NT2/D1 (cell line): ENCODE measurements around the gene RHBDL3.

Experiments used
- SUZ12 ChIP-seq: IDR thresholded peaks from 2 replicates; pipeline ENCODE4 v1.6.1; 2011; ENCODE audit not compliant: insufficient read length, insufficient read depth; ENCODE audit errors: extremely low read depth
- YY1 ChIP-seq: IDR thresholded peaks from 2 replicates; pipeline ENCODE4 v1.6.1; 2011; ENCODE audit not compliant: insufficient read length, insufficient read depth
- ZNF274 ChIP-seq: IDR thresholded peaks from 2 replicates; pipeline ENCODE4 v1.6.1; 2011; ENCODE audit warnings: mild to moderate bottlenecking, low read depth, low read length

DNA sequence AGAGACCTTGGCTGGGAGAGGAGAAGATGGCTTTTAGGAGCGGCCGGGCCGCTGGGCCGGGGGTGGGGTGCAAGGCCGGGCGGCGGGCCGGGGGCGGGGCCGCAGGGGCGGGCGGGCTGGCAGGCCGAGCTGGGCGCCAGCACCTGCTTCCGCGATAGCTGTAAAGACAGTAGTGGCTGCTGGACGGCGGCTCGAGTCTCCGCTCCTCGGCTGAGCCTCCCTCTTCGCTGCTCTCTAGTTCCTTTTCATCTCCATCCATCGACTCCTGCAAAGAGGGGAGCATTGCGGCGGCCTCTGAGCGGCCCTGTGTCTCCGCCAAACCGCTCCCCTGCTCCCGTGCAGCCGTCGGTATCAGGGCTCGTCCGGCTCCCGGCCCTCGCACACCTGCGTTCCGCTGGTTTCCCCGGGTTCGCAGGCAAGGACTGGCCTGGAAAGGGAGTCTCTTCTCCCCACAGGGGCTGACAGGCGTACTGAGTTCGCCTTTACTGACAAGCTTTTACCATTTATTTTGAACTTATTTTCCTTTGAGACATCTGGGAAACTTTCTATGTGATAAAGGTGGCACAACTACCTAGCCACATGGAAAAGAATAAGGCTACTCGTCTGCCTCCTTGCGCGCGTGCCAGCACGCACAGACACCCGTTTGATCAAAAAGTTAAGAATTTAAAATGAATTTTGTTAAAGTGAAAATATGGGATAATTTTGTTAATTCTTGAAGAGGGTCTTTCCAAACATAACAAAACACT lies 76.4 kb downstream of the RHBDL3 start, which contains the start of gene C17orf75:
- no peak for TF ChIP-seq ZNF274
- no peak for TF ChIP-seq YY1
- TF ChIP-seq SUZ12: no peak
